COLO829 (cell line): ENCODE results near the gene INVS.
"Not testable (repeated sequence)": the region's sequence is repeated elsewhere in the genome, so short reads cannot be mapped to it uniquely, and the experiment has no call there.

Source experiments
- DNase-seq: peaks from one replicate; pipeline ENCODE4 v3.0.0; 2012; ENCODE audit warnings: low spot score

The INVS gene

DNA sequence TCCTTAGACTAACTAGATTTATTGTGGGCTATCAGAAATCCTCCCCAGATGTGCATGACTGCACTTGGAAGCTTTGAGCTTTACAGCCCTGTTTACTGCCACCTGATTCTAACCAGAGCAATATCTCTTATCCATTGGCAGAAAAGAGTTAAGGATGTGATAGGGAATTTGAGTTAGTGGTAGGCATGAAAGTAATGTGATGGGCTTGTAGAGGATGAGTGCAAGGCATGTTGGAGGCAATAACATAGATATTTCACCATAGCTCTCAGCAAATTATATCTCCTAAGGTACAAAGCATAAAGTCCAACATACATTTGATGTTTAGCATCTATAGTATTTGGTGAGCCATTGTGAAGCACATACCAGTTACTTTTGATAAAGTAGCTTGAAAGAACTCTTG, 103.8 kb downstream of the INVS start:
- DNase-seq, result no peak

DNA sequence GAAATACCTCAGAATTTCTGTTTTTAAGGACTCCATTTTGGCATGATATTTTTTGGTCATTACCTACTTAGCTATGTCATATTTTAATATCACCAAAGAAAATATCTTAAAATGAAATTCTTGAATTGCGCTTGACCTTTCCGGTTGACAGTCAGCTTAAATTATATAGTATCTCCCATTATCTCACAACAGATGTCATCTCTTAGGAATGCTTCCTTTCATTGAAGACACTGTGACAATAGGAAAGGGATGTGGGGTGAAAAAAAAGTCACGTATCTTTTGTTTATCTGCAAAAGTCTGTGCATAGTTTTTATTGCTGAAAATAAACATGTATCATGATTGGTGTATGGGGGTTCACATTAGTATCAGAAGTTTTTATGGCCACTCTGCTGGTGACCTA, 105.8 kb downstream of the INVS start:
- no peak for DNase-seq

DNA sequence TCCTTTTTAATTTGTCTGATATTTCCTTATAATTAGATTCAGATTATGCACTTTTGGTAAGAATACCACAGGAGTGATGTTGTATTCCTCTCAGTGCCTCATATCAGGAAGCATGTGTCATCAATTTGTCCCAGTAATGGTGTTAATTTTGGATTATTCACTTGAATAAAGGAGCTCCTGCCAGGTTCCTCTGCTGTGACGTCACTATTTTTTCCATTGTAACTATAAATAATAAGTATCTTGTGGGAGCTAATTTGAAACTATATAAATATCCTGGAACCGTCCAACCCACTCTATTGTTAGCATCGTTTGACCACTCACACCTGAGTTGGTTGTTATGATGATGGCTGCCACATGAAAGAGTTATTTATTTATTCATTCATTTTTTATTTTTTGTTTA, 107.9 kb downstream of the INVS start:
- DNase-seq, result no peak

DNA sequence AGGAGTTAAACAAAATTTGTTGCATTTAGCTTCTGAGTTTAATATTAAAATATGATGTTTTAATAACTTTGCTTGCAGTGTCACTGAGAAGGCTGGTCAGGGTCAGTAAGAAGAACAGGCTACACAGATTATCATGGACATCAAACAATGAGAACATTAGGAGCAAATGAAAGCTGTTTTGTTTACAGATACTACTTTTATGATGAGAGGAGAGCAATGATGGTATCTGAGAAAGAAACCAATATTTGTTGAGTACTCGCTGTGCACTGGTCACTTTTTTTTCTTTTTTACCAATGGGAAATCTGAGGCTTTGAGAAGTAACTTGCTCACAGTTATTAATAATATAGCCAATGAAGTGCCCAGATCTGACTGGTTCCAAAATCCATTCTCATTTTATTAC, 109.6 kb downstream of the INVS start:
- no peak for DNase-seq

DNA sequence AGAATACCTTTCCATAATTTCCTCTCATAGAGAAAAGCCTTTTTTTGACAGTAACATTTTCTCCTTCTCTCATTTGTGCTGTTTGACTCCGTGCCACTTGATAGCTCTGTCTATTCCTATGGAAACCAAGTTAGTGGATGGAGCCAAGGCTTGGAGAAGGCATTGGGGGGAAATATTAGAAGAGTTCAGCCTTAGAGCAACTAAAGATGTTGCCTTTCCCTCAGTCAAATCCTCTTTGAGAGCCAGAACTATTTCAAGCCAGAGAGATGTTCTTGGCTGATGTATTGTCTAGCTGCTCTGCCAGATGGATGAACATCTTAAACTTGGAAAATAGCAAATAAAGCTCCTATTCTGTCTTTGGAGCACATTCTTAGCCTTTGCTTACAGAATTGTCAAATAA, 112.4 kb downstream of the INVS start:
- no peak for DNase-seq

DNA sequence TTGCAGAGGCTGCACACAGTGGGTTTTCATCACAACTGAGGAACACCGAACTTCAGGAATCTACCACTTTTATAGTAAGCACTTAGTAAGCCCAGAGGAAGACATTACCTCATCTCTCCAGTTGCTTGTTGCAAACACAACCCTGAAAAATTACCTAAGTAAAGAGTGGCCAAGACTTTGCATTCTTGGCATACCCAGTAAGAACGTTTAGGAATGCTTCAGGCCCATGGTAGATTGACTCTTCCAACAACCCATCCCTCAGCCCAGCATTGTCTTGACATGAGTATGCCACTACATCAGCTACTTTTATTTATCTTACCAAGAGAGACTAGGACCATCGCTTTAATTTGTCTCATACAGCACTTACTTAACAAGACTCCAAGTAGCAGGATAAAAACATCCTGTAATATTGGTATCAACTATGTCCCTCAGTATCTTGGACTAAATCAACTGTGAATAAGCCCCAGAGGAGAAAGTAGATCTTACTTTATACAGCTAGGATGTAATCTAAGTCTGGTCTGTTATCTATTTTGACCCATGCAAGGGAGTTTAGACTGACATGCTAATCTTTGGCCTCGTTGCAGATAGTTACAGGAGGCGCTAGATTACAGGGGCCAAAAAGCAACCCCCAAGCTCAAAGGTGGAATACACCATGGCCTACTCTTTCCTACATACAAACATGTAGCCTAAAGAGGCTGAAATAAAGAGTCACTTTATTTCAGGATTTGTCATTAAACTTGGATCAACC, 114.9 kb downstream of the INVS start:
- no peak for DNase-seq

DNA sequence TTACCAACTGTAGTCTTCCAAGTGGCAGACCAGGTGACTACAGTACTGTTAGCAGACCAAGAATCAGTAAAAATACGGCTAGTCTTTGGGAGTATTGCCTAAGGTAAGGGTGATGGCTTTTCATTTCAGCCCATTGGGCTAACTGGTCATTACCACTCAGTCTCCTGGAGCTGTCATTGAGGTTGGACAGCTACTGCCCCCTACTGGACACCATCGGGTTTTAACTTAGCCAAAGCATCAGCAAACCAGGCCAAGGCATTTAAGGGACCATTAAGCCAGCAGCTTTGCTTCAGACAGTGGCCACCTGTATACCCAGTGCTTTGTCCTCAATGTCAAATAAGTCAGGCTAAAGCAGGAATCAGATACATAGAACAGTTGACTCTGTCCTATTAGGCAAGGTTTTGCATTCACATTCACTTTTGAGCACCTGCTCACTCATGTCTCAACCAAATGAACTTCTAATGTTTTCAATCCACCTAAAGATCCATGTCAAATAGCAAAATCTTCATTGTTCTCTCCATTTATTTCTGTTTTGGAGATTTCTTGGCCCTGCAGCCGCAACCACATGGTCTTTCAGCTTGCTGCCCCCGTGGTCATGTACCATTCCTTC, 117.2 kb downstream of the INVS start:
- peak; percentile 41 for DNase-seq

DNA sequence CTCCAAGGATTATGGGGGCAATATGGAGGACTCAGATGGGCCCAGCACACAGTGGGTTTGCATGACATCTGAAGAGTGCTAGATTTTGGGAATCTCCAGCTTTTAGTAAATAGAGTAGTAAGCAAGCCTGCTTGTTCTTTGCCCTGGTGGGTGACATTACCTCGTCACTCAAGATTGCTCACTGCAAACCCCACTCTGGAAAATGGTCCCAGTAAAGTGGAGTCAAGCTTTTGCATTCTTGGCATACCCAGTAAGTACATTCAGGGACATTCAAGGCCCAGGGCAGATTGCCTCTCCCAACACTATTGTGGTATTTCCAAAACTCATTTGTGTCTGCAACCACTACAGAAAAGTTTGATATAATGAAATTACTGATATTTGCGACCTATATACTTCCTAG, 118.5 kb downstream of the INVS start:
- no peak for DNase-seq

DNA sequence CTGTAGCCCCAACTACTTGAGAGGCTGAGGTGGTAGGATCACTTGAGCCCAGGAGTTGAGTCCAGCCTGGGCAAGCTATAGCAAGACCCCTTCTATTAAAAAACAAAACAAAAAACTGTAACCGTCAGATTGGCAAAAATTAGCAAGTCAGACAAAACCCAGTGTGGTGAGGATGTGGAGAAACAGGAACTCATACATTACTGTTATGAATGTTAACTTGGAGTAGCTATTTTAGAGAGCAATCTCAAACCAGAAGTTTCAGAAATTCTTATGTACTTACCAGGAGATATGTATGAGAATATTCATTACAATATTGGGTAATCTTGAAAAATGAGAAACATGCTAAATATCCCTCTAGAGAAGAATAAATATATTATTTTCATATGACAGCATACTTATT, 120.3 kb downstream of the INVS start:
- DNase-seq, result no peak

DNA sequence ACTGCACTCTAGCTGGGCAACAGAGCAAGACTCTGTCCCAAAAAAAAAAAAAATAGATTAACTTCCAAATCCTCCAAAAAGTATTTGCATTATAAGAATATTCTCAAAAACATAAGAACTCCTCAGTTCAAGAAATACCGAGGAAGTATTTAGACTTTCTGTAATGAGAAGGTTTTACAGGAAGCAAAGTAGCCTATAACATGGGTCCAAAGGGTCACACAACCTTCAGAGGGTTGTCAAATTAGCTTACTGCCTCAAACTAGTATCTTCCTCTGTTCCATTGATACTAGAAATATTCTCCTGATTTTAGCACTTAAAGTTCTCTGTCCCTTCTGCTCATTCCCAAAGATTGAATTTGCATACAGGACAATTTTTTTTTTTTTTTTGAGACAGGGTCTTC, 121.9 kb downstream of the INVS start:
- DNase-seq, result no peak

DNA sequence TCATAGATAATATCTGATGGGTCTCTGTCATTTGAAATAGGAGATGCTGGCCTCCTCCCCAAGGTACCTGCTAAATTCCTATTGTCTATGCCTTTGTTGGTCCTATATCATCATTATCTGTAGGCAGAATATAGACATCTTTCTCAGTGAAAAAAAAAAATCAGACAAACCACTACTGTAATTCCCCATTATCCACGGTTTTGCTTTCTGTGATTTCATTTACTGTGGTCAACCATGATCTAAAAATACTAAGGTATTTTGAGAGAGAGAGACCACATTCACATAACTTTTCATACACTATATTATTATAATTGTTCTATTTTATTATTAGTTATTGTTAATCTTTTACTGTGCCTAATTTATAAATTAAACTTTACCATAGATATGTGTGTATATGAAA, 122.5 kb downstream of the INVS start:
- DNase-seq, result no peak

DNA sequence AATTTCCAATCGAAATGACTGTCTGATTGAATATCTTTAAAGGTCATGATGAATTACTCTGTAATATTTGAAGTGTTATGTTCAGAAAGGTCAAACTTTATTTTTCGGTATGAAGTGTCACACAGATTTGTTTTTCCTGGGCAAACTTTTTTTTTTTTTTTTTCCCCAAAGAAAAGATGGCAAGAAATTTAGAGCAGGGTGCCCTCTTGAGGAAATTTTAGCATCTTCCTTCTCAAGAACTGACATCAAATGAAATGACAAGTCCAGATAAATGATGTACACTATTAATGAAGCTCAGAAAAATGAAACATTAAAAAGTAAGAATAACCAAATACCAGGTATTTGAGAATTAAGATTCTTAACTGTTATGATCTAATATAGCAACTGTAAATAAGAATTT, 123.6 kb downstream of the INVS start:
- peak; percentile 39 for DNase-seq

DNA sequence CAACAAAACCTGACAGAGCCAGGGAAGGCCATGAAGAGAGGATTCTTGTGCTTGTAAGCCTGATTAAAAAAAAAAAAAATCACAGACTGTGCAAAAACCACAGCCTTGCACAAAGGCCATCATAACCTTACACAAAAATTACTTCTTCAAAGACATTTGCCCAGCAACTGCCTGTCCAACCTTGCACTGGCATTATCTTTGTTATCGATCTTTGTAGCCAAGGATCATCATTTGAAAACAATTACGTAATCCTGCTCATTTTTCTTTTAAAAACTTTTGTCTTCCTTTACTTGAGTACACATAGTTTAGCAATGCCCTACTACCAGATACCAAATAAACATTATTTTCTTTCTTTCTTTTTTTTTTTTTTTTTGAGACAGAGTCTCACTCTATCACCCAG, 128.6 kb downstream of the INVS start:
- DNase-seq, result no peak

DNA sequence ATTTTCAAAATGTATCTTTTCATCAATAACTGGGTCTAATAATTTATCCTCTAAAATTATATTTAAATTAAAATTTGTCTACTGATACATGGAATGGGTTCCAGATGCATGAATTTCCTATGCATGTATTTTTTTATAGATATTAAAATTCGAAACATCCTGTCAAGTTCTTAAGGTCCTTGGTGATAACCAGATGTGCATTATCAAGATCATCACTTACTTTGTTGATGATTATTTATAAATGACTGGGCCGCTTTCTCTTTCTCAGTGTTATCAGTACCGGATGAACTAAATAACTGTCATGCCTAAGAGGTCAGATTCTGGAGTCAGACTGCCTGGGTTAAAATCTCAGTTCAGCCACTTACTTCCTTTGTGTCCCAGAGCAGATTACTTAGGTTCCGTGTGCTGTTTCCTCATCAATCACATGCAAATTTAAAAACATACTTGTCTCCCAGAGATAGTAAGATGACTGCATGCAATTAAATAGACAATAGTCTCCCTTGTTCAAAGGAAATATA, 129.4 kb downstream of the INVS start:
- DNase-seq, result peak; percentile 31

DNA sequence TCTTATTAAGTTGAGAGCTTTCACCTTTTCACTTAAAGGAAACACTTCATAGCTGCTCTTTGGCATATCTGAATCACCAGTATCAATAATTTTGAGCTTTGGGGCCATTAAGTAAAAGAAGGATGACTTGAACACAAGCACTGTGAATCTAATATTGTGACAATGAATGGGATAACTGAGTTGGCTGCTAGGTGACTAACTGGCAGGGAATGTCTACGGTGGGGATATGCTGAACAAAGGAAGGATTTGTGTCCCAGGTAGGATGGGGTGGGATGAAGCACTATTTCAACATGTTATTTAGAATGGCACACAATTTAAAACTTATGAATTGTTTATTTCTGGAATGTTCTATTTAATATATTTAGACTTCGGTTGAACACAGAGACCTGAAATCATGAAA, 130.1 kb downstream of the INVS start:
- peak; percentile 67 for DNase-seq

DNA sequence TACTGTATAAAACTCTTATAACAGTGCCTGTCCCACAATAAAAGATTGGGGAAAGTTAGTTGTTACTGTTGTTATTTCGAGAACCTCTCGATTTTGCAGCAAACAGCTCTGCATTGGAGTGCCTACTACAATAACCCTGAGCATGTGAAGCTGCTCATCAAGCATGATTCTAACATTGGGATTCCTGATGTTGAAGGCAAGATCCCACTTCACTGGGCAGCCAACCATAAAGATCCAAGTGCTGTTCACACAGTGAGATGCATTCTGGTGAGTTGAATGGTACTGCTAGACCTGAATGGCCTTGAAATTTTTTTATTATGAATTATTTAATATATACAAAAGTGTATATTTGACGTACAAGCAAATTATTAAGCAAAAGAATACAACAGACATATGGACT, 130.5 kb downstream of the INVS start:
- no peak for DNase-seq

DNA sequence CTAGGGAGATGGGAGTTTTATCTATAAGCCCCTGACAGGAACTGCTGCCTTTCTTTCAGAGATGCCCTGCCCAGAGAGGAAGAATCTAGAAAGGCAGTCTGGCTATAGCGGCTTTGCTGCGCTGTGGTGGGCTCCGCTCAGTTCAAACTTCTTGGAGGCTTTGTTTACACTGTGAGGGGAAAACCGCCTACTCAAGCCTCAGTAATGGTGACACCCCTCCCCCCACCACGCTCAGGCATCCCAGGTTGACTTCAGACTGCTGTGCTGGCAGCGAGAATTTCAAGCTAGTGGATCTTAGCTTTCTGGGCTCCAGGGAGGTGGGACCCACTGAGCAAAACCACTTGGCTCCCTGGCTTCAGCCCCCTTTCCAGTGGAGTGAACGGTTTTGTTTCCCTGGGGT, 137.9 kb downstream of the INVS start:
- not testable (repeated sequence) for DNase-seq

DNA sequence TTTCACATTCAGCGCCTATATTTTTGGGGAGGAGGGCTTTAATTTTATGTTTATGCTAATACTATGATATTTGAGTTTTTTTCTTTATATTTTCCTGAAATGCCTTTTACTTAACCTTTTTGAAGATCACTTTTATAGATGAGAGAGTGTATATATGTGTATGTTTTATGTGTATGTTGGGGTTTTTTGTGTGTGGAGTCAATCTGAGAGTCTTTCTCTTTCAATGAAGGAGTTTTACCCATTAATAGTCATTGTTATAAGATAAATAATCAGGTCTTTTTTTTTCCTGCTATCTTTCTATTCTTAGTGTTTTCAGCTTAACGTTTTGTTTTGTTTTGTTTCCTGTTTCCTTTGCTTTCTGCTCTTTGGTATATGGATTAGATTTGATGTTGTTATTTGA, 141.5 kb downstream of the INVS start:
- no peak for DNase-seq

DNA sequence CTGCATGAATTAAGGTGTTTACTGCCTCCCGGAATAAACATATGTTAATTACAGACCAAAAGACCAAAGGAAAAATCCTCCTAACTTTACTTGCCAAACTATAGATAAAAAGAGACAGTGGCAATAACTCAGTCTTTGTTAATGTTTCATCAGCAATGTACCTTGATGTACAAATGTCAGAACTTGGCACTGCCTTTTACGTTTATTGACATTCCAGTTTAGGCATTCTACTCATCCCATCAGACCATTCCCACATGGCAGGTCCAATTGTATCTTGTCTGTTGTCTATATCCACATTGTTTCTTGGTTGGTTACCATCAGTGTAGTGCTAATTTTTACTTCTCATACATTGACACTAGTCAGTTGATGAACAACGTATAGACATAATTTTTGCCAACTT, 168.2 kb downstream of the INVS start:
- DNase-seq, result no peak

DNA sequence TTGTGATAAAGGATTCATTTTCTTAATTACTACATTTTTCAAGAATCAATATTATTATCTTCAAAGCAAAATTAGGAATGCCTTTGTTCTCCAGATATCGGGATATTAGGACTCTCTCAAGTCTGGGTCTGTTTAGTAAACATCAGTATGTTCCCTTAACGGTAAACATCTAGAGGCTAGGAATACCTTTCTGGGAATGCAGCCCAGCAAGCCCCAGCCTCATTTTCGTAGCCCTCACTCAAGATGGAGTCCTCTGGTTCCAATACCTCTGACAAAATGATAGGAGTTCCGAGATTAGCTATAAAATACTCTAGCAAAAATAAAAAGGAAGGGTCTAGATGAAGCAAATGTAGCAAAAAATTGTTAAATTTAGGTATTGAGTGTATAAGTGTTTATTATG, 169.2 kb downstream of the INVS start:
- DNase-seq, result no peak

DNA sequence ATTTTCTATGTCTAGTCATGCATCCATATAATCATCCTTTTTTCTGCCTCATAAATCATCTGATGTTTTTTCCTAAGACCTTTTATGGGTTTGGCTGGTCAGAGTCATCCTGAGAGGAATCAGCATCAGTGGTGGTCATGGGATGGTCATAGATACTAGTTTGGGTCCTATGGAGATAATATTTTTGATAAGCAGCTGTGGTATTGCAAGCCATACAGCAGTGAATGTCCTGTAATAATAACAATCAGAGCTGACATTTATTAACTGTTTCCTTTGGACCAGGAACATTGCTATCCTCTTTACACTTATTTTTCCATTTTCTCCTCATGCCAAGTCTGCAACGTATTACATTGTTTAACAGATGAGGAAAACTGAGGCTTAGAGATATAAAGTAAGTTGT, 170.6 kb downstream of the INVS start:
- DNase-seq, result no peak

DNA sequence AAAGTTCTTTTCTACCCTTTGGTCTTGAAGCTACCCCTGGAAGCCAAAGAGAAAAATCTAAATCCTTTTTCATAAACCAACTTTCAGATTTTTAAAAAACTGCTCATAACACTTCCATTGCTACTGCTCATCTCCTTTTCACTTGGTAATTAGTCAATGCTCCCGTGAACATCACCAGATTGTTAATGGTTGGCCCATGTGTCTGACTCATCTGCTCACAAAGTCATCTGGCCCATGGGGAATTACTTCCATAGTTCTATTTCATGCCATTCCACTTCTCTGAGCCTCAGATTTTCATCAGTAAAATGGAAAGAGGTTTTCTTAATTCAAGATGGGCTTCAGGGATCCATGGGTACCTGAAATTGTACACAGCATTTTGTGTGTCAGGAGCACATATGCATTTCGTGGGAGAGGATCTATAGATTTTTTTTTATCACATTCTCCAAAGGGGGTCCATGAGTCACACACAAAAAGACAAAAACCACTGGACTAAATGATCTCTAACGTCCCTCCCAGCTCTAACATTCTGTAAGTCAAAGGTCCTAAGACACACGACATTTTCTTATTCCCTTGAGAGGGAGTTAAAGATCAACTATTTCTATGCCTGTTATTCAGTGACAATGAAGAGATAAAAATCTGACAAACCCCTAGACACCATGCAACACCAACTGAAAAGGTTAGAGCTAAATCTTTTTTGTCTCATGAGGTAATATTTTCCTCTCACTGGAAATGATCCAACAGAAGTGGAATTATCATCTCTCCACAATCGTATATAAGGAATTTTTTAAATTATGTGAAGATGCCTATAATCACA, 178.3 kb downstream of the INVS start:
- DNase-seq, result peak; percentile 46

DNA sequence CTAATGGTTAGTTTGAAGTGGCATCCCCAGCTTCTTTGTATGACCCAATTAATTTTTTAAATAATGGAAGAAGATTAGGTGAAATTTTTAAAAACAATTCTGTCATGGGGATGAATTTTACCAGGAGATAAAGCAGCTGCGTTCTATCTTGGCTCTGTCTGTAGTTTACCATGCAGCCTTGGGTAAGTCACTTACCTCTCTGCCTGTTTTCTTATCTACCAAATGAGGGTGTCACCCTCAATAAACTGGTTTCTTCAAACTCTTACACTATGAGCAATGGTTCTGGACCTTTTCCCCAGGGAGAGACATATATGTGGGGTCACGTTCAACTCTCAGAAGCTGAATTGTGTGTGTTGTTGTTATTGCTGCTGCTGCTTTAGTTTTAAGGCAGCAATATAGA, 182.0 kb downstream of the INVS start:
- no peak for DNase-seq
